ENCODE data around the gene ERC2.

GRCh38 chr3:55574671-55575070 is 893.6 kb downstream of the ERC2 start:
- TF ChIP-seq CTCF (tag by site-specific recombination; IDR thresholded peaks at IDR 0.05) (no peak), ZNF280D (tag by site-specific recombination; IDR thresholded peaks at IDR 0.05) (no peak), RBAK (tag by site-specific recombination; IDR thresholded peaks at IDR 0.05) (no peak), ZNF561 (tag by site-specific recombination; IDR thresholded peaks at IDR 0.05; ENCODE audit: borderline replicate concordance) (no peak), ZBTB6 (tag by site-specific recombination; IDR thresholded peaks at IDR 0.05) (no peak), YY1 (tag by site-specific recombination; IDR thresholded peaks at IDR 0.05) (no peak), ZNF280C (tag by site-specific recombination; IDR thresholded peaks at IDR 0.05) (no peak), MEIS1 (CRISPR knock-in tag; IDR thresholded peaks at IDR 0.05; ENCODE audit: borderline replicate concordance) (no peak), ZNF585B (tag by site-specific recombination; IDR thresholded peaks at IDR 0.05) (no peak), ZBTB10 (tag by site-specific recombination; IDR thresholded peaks at IDR 0.05) (no peak)

All from HEK293 (cell line).